GM04504 (cell line): ENCODE data around the gene ZBTB40.

Experiments used
- DNase-seq: peaks from one replicate; pipeline ENCODE4 v3.0.0-alpha.2; 2012; ENCODE audit warnings: low read depth

ZBTB40 gene

GRCh38 chr1:22556391-22557104 is 104.9 kb downstream of the ZBTB40 start:
- DNase-seq, result no peak

GRCh38 chr1:22557341-22557950 is 105.8 kb downstream of the ZBTB40 start:
- no peak for DNase-seq

- no peak for DNase-seq
Observed at GRCh38 chr1:22562584-22563583, 111.2 kb downstream of the ZBTB40 start, which contains the start of gene EPHA8. TSS of gene EPHA8 (plus strand) at chr1:22563489. CDS start at chr1:22563636, 147 bp downstream.

- DNase-seq, result no peak
Observed at GRCh38 chr1:22563671-22564602, 112.3 kb downstream of the ZBTB40 start.

GRCh38 chr1:22566161-22566560 is 114.5 kb downstream of the ZBTB40 start:
- no peak for DNase-seq

GRCh38 chr1:22567197-22567596 is 115.5 kb downstream of the ZBTB40 start:
- DNase-seq, result no peak

GRCh38 chr1:22567994-22568393 is 116.3 kb downstream of the ZBTB40 start:
- DNase-seq, result no peak

- DNase-seq, result no peak
Observed at GRCh38 chr1:22569269-22569668, 117.6 kb downstream of the ZBTB40 start.

GRCh38 chr1:22570140-22570909 is 118.7 kb downstream of the ZBTB40 start:
- DNase-seq, result no peak

GRCh38 chr1:22572818-22573217 is 121.2 kb downstream of the ZBTB40 start:
- no peak for DNase-seq

- DNase-seq, result no peak
Observed at GRCh38 chr1:22573237-22573636, 121.6 kb downstream of the ZBTB40 start.

GRCh38 chr1:22575532-22576149 is 124.0 kb downstream of the ZBTB40 start:
- DNase-seq, result no peak

- DNase-seq, result no peak
Observed at GRCh38 chr1:22576150-22576544, 124.5 kb downstream of the ZBTB40 start.

GRCh38 chr1:22576617-22577016 is 125.0 kb downstream of the ZBTB40 start:
- DNase-seq, result no peak

- DNase-seq, result no peak
Observed at GRCh38 chr1:22578732-22579361, 127.2 kb downstream of the ZBTB40 start.

- DNase-seq, result no peak
Observed at GRCh38 chr1:22579541-22580155, 128.0 kb downstream of the ZBTB40 start.
